Mesothelial cell of epicardium (in vitro differentiated cells): Measurements from ENCODE around the gene DHPS. TPM values are rescaled to one million over a fixed set of nuclear protein-coding genes. Genes with fewer than 3 reads are reported as not detected.
"Not testable (repeated sequence)": the region's sequence is repeated elsewhere in the genome, so short reads cannot be mapped to it uniquely, and the experiment has no call there.

ENCODE experiments used
- DNase-seq, 2 experiments: peaks; one replicate each; pipeline ENCODE4 v3.0.0; 2021; ENCODE audit warnings: low spot score in 2 of 2; ENCODE audit not compliant: unreplicated experiment in 2 of 2
- H3K27ac Mint-ChIP-seq: 2 replicates; pipeline ENCODE4 v1.8.0; 2021; ENCODE audit warnings: mixed read lengths
- H3K27me3 Mint-ChIP-seq: 2 replicates; pipeline ENCODE4 v1.8.0; 2021; ENCODE audit warnings: low read depth, mixed read lengths
- H3K36me3 Mint-ChIP-seq: 2 replicates; pipeline ENCODE4 v1.8.0; 2021; ENCODE audit warnings: mixed read lengths
- H3K4me1 Mint-ChIP-seq: 2 replicates; pipeline ENCODE4 v1.8.0; 2021; ENCODE audit warnings: mixed read lengths
- H3K4me3 Mint-ChIP-seq: 2 replicates; pipeline ENCODE4 v1.8.0; 2021; ENCODE audit warnings: mild to moderate bottlenecking, moderate library complexity, mixed read lengths
- H3K9me3 Mint-ChIP-seq: 2 replicates; pipeline ENCODE4 v1.8.0; 2021; ENCODE audit warnings: mixed read lengths
- total RNA-seq: library from RNA; stranded (reverse); gene quantifications from 3 replicates; pipeline ENCODE4 v1.2.1, GENCODE V29; 2021
- TF ChIP-seq, protein P1 (sequence below): fragments of 200-600 bp; sonication (generic); IDR thresholded peaks from one replicate; pipeline ENCODE4 v1.5.0; 2021; ENCODE audit warnings: antibody characterized with exemption; ENCODE audit not compliant: unreplicated experiment

Gene DHPS
- 91.3 to 101 TPM (median 97.0 TPM) in 3 replicates for total RNA-seq

- H3K27me3 Mint-ChIP-seq: no peaks in the 10 kb centered on the region
- peak; percentile 79 to 85 for DNase-seq
- peak within 1 kb of the TSS; percentile 99 for H3K27ac Mint-ChIP-seq
- H3K4me3 Mint-ChIP-seq: peak within 1 kb of the TSS; percentile 87
- TF ChIP-seq, protein P1, sequence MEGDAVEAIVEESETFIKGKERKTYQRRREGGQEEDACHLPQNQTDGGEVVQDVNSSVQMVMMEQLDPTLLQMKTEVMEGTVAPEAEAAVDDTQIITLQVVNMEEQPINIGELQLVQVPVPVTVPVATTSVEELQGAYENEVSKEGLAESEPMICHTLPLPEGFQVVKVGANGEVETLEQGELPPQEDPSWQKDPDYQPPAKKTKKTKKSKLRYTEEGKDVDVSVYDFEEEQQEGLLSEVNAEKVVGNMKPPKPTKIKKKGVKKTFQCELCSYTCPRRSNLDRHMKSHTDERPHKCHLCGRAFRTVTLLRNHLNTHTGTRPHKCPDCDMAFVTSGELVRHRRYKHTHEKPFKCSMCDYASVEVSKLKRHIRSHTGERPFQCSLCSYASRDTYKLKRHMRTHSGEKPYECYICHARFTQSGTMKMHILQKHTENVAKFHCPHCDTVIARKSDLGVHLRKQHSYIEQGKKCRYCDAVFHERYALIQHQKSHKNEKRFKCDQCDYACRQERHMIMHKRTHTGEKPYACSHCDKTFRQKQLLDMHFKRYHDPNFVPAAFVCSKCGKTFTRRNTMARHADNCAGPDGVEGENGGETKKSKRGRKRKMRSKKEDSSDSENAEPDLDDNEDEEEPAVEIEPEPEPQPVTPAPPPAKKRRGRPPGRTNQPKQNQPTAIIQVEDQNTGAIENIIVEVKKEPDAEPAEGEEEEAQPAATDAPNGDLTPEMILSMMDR: no peak
- peaks cover 6% of the 10 kb centered on the region for H3K4me1 Mint-ChIP-seq
- no peaks in the 10 kb centered on the region for H3K9me3 Mint-ChIP-seq
- H3K36me3 Mint-ChIP-seq: peaks cover 19% of the 10 kb centered on the region
Observed at GRCh38 chr19:12681074-12681987, at the start of gene DHPS. Gene DHPS (minus strand): TSS chr19:12681880. CDS start chr19:12681766, 114 bp downstream.

DNA sequence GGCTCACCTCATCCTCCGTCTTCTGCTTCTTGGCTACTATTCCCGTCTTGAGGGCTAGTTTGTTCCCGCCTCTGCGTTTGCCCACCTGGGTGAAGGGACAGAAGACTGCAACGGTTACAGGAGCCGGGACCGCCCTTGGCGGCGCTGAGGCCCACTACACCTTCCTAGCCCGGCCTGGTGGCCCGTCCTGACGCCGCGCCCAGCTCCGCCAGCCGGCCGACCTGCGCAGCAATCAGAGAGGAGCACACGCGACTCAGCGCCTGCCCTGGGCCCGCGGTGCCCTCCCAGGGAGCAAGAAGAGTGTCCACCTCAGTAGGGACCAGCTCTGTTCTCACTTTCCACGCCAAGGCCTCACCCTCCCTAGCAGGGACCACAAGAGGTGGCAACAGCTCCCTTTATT, 49.7 kb upstream of the DHPS start:
- TF ChIP-seq, protein P1: no peak
- H3K27ac Mint-ChIP-seq: no peak overlapping the region
- no peaks in the 10 kb centered on the region for H3K9me3 Mint-ChIP-seq
- H3K36me3 Mint-ChIP-seq: peaks cover 23% of the 10 kb centered on the region
- no peak for DNase-seq
- no peaks in the 10 kb centered on the region for H3K27me3 Mint-ChIP-seq
- H3K4me1 Mint-ChIP-seq: peaks cover 18% of the 10 kb centered on the region
- no peak overlapping the region for H3K4me3 Mint-ChIP-seq

DNA sequence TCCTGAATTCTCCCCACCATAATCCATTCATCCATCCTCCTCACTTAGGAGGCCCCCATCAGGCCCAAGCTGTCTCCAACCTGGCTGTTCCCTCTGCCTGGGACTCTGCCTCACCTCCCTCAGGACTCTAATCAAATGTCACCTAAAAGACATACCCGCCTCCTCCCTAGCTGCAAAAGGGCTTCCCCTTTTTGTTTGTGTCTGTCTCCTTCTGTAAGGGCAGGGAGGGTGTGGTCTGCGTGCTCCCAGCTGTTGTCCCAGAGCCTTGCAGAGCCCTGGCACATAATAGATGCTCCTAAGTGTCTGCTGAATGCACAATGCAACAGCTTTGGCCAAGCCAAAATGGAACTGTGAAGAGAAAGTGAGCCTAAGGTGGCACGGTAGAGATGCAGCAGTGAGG, 48.4 kb upstream of the DHPS start:
- Mint-ChIP-seq H3K4me1 (peaks cover 18% of the 10 kb centered on the region), H3K4me3 (no peak overlapping the region), H3K36me3 (peaks cover 23% of the 10 kb centered on the region), H3K27ac (no peak overlapping the region), H3K9me3 (no peaks in the 10 kb centered on the region), H3K27me3 (no peaks in the 10 kb centered on the region)
- TF ChIP-seq, protein P1: no peak
- DNase-seq: no peak

DNA sequence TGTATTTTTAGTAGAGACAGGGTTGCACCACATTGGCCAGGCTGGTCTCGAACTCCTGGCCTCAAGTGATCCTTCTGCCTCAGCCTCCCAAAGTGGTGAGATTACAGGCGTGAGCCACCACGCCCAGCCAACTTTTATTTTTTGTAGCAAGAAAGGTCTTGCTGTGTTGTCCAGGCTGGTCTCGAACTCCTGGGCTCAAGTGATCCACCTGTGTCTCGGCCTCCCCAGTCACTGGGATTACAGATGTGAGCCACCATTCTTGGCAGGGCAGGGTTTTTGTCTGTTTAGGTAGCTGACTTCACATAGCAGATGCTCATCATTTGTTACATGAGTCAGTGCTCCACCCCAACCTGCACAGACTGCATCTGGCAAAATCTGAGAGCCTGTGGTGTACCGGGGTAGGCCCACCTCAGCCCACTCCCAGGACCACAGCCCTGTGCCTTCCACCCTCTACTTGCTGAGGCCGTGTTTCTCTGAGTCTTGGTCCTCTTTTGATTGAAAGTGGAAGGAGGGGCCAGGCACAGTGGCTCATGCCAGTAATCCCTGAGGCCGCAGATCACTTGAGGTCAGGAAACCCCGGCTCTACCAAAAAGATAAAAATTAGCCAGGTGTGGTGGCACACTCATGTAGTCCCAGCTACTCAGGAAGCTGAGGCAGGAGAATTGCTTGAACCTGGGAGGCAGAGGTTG, 46.2 kb upstream of the DHPS start:
- H3K27ac Mint-ChIP-seq: no peak overlapping the region
- no peak overlapping the region for H3K4me3 Mint-ChIP-seq
- peaks cover 15% of the 10 kb centered on the region for H3K4me1 Mint-ChIP-seq
- no peak for DNase-seq
- H3K36me3 Mint-ChIP-seq: peaks cover 23% of the 10 kb centered on the region
- no peaks in the 10 kb centered on the region for H3K27me3 Mint-ChIP-seq
- TF ChIP-seq, protein P1: no peak
- no peaks in the 10 kb centered on the region for H3K9me3 Mint-ChIP-seq

DNA sequence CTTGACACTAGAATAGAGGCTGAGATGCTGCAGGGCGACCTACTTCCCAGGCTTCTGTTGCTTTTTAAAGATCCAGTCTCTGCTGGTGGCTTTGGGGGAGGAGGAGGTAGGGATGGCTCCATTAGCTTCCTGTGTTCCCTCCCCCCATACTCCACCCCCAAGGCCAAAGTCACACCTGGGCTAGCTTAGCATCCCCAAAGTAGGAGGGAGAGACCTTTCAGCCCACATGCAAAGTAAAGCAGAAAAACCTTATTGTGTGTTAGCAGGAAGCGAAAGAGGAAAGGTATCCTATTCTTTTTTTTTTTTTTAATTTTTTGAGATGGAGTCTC, 45.3 kb upstream of the DHPS start:
- no peak for DNase-seq
- peaks cover 10% of the 10 kb centered on the region for H3K4me1 Mint-ChIP-seq
- H3K27ac Mint-ChIP-seq: no peak overlapping the region
- no peak overlapping the region for H3K4me3 Mint-ChIP-seq
- H3K36me3 Mint-ChIP-seq: peaks cover 23% of the 10 kb centered on the region
- H3K27me3 Mint-ChIP-seq: no peaks in the 10 kb centered on the region
- TF ChIP-seq, protein P1: no peak
- H3K9me3 Mint-ChIP-seq: no peaks in the 10 kb centered on the region

DNA sequence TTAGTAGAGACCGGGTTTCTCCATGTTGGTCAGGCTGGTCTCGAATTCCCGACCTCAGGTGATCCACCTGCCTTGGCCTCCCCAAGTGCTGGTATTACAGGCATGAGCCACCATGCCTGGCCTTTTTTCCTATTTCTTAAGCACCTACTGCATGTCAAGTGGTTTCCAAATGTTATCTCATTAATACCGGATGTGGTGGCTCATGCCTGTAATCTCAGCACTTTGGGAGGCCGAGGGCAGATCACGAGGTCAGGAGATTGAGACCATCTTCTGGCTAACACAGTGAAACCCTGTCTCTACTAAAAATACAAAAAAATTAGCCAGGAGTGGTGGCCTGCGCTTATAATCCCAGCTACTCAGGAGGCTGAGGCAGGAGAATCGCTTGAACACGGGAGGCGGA, 43.9 kb upstream of the DHPS start:
- H3K9me3 Mint-ChIP-seq, H3K27ac Mint-ChIP-seq, H3K4me3 Mint-ChIP-seq, H3K27me3 Mint-ChIP-seq, DNase-seq: not testable (repeated sequence)
- Mint-ChIP-seq H3K4me1 (peaks cover 18% of the 10 kb centered on the region), H3K36me3 (peaks cover 23% of the 10 kb centered on the region)
